ENCODE results near the gene ATXN3.
A peak's percentile ranks its signal among the peaks of the same experiment; 100 is the strongest.
"Not testable (repeated sequence)": the region's sequence is repeated elsewhere in the genome, so short reads cannot be mapped to it uniquely, and the experiment has no call there.

Gene ATXN3

DNA sequence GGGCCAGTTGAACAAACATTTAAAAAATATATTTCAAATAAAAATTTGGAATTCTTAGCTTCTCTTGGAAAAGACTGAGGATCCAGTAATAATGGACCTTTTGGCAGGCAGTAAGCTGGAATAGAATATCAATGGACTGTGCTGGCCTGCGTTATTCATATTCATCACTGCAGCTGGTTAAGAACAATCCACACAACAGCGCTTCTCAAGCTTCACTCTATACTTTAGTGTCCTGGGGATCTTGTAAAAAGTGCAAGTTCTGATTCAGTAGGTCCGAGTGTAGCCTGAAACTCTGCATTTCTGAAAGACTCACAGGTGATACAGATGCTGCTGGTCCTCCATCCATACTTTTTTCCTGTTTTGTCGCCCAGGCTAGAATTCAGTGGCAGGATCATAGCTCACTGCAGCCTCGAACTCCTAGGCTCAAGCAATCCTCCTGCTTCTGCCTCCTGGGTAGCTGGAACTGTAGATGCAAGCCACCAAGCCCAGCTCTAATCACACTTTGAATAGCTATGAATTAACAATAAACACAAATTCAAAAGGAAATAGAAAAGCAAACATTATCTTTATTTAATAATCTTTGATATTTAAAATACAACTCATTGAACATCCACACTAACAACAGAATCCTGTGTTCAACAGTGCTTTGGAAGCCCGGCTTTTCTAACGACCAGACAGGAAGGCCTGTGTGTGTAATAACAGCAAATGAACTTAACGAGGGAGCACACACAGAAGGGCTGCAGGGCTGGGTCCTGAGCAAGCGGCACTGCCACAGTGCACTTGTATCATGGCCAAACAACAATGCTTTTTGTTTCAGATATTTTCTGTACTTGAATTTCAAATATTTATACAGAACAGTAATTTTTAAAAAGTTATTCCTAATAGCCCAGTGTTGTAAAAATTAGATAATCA lies 48.1 kb downstream of the ATXN3 start:
- no peak for DNase-seq (ENCODE audit: low read depth)

DNA sequence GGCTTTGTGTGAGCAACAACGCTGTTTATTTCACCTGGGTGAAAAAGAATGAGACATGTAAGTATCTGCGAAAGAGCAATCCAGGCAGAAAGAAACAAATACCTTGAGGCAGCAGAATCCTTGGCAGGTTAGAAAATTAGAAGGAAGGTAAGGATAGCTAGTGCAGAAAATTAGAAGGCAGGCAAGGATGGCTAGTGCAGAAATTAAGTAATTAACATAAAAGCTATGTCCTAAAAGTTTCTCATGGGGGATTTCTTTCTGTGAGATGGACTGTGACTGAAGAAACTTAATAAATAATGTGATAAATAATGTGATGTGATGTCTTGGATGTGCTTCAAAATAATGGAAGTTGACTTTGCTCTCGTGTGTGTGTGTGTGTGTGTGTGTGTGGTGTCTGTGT lies 56.6 kb downstream of the ATXN3 start:
- no peak for DNase-seq (ENCODE audit: low read depth)
- no peaks in the 10 kb centered on the region for H3K27me3 ChIP-seq (replicated peaks; ENCODE audit: control insufficient read depth, insufficient read depth, low read length)
- peaks cover 9% of the 10 kb centered on the region for H3K36me3 ChIP-seq (ENCODE audit: control insufficient read depth, insufficient read depth, low read length, severe bottlenecking)

More for the DNA sequence above, 48.1 kb downstream of the ATXN3 start:
- peaks cover 4% of the 10 kb centered on the region for H3K36me3 ChIP-seq (ENCODE audit: control insufficient read depth, insufficient read depth, low read length, severe bottlenecking)
- H3K4me3 ChIP-seq (ENCODE audit: low read length): no peak overlapping the region
- H3K9ac ChIP-seq (ENCODE audit: low read length): no peak overlapping the region
- H3K4me1 ChIP-seq (ENCODE audit: control insufficient read depth, insufficient read depth, low read length): no peaks in the 10 kb centered on the region
- no peaks in the 10 kb centered on the region for H3K9me3 ChIP-seq (ENCODE audit: control insufficient read depth, low read length)
- no peaks in the 10 kb centered on the region for H3K27me3 ChIP-seq (replicated peaks; ENCODE audit: control insufficient read depth, insufficient read depth, low read length)

DNA sequence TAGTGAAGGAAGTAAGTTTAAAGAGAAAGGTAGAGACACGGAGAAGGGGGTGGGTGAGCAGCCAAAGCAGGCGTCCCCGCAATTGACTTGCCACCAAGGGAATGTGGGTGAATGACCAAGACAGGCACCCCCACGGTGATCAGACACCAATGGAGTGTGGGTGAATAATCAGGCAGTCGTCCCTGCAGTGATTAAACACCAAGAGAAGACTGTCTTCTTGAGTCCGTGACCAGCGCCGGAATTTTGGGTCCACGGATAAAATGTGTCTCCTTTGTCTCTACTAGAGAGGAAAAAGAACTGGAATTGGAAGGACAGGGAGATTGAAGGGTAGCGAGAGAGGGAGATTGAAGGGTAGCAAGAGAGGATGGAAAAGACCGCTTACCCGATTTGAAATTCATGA lies 57.2 kb downstream of the ATXN3 start:
- not testable (repeated sequence) for H3K36me3 ChIP-seq (ENCODE audit: control insufficient read depth, insufficient read depth, low read length, severe bottlenecking); H3K27me3 ChIP-seq (replicated peaks; ENCODE audit: control insufficient read depth, insufficient read depth, low read length); DNase-seq (ENCODE audit: low read depth); H3K9ac ChIP-seq (ENCODE audit: low read length); H3K4me3 ChIP-seq (ENCODE audit: low read length); H3K4me1 ChIP-seq (ENCODE audit: control insufficient read depth, insufficient read depth, low read length); H3K9me3 ChIP-seq (ENCODE audit: control insufficient read depth, low read length)

More for the DNA sequence above, 56.6 kb downstream of the ATXN3 start:
- Histone ChIP-seq H3K4me3 (ENCODE audit: low read length) (no peak overlapping the region), H3K4me1 (ENCODE audit: control insufficient read depth, insufficient read depth, low read length) (no peaks in the 10 kb centered on the region), H3K9ac (ENCODE audit: low read length) (no peak overlapping the region), H3K9me3 (ENCODE audit: control insufficient read depth, low read length) (peaks cover 3% of the 10 kb centered on the region)

DNA sequence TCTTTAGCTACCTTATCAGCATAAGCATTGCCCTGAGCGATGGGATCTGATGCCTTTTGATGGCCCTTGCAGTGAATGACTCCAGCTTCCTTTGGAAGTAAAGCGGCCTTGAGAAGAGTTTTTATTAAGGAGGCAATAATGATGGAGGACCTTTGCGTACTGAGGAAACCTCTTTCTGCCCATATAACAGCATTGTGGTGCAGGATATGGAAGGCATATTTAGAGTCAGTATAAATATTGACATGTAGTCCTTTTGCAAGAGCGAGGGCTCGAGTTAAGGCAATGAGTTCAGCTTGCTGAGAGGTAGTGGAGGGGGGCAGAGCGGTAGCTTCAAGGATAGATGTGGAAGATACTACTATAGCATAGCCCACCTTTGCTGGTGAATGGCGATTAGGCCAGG lies 60.5 kb downstream of the ATXN3 start:
- H3K9ac ChIP-seq (ENCODE audit: low read length); H3K4me1 ChIP-seq (ENCODE audit: control insufficient read depth, insufficient read depth, low read length); H3K27me3 ChIP-seq (replicated peaks; ENCODE audit: control insufficient read depth, insufficient read depth, low read length); H3K36me3 ChIP-seq (ENCODE audit: control insufficient read depth, insufficient read depth, low read length, severe bottlenecking); H3K4me3 ChIP-seq (ENCODE audit: low read length); H3K9me3 ChIP-seq (ENCODE audit: control insufficient read depth, low read length); DNase-seq (ENCODE audit: low read depth): not testable (repeated sequence)

DNA sequence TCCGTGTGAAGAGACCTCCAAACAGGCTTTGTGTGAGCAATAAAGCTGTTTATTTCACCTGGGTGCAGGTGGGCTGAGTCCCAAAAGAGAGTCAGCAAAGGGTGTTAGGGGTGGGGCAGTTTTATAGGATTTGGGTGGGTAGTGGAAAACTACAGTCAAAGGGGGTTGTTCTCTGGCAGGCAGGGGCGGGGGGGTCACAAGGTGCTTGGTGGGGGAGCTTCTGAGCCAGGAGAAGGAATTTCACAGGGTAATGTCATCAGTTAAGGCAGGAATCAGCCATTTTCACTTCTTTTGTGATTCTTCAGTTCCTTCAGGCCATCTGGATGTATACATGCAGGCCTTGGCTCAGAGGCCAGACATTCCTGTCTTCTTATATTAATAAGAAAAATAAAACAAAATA lies 64.6 kb downstream of the ATXN3 start:
- not testable (repeated sequence) for H3K27me3 ChIP-seq (replicated peaks; ENCODE audit: control insufficient read depth, insufficient read depth, low read length); DNase-seq (ENCODE audit: low read depth); H3K36me3 ChIP-seq (ENCODE audit: control insufficient read depth, insufficient read depth, low read length, severe bottlenecking); H3K9me3 ChIP-seq (ENCODE audit: control insufficient read depth, low read length); H3K9ac ChIP-seq (ENCODE audit: low read length); H3K4me3 ChIP-seq (ENCODE audit: low read length)
- H3K4me1 ChIP-seq (ENCODE audit: control insufficient read depth, insufficient read depth, low read length): peaks cover 22% of the 10 kb centered on the region

DNA sequence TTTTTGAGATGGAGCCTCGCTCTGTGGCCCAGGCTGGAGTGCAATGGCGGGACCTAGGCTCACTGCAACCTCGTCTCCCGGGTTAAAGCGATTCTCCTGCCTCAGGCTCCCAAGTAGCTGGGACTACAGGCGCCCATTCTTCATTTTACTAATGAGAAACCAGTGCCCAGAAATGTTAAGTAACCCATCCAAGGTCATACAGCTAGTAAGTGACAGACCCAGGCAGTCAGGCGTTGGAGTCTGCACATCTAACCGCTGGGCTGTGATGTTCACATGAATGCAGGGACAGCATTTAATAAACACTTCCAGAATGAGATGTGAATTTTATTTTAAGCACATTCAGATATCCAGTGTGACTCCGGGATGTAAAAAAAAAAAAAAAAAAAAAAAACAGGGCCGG lies 65.2 kb downstream of the ATXN3 start:
- Histone ChIP-seq H3K4me3 (ENCODE audit: low read length) (peak overlapping the region; percentile 95), H3K27me3 (replicated peaks; ENCODE audit: control insufficient read depth, insufficient read depth, low read length) (no peaks in the 10 kb centered on the region), H3K9me3 (ENCODE audit: control insufficient read depth, low read length) (no peaks in the 10 kb centered on the region), H3K36me3 (ENCODE audit: control insufficient read depth, insufficient read depth, low read length, severe bottlenecking) (peaks cover 4% of the 10 kb centered on the region), H3K4me1 (ENCODE audit: control insufficient read depth, insufficient read depth, low read length) (peaks cover 27% of the 10 kb centered on the region), H3K9ac (ENCODE audit: low read length) (peak overlapping the region; percentile 98)
- DNase-seq (ENCODE audit: low read depth): no peak

DNA sequence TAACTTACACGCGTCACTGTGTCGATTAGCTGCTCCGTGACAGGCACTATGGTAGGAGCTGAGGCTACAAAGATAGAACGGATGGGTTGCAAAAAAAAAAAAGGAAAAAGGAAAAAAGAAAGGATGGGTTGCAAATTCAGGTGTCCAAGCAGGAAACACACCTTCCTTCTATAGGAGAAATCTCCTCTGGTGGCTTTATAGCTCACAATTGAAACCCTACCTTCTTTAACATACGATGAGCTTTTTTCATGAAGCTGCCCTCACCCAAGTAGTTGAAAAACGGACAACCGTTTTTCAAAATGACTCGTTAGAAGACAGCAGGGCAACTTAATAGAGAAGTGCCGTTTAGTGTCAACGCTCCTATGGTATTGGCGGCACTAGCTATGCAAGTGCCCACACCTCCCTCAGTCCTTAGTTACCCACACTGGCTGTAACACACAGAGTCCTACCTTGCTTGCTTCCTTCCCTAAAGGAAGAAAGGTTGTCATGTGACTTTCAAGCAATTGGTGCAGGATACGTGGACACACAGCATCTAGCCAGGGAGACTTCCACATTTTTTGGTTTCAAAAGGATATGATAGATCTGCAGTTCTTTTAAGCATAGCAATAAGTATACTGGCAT lies 65.8 kb downstream of the ATXN3 start:
- Histone ChIP-seq H3K36me3 (ENCODE audit: control insufficient read depth, insufficient read depth, low read length, severe bottlenecking) (no peaks in the 10 kb centered on the region), H3K4me1 (ENCODE audit: control insufficient read depth, insufficient read depth, low read length) (peaks cover 29% of the 10 kb centered on the region), H3K4me3 (ENCODE audit: low read length) (peak overlapping the region; percentile 95), H3K9me3 (ENCODE audit: control insufficient read depth, low read length) (no peaks in the 10 kb centered on the region), H3K27me3 (replicated peaks; ENCODE audit: control insufficient read depth, insufficient read depth, low read length) (no peaks in the 10 kb centered on the region), H3K9ac (ENCODE audit: low read length) (peak overlapping the region; percentile 98)
- peak; percentile 50 for DNase-seq (ENCODE audit: low read depth)

DNA sequence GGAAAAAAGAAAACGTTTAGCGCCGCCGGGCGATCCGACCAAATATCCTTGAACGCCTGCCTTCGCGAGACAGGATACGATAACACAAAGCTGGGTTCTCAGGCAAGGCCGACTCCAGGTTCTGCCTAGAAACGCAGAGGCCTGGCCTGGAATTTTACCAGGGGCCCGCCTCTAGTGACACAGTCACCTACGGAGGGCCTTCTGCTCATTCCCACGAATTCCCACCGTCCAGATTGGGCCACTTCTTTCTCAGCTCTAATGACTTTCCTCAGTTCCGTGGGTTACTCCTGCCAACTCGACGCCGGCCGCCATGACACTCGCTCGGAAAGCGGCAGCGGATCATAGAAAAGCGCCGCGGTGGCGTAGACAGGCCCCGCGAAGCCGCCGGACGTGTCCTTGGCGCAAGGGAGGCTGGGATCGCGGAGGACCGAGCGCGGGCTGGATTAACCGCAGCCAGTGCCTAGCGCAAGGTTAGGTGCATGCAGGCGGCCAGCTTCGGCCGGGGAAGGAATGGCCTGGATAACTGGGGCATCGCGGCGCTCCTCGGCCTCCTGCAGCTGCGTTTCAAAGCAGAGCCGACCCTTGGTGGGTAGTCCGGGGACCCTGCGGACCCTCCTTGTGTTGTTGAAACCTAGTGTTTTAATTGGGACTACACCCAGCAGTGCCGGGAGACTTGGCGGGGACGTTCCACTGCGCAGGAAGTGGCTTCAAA lies 66.5 kb downstream of the ATXN3 start, which contains the start of gene TRIP11:
TSS of gene TRIP11 (minus strand) at position 341 of the 712 bp plus-strand sequence. CDS start 374 bp downstream, outside the sequence.
- H3K9ac ChIP-seq (ENCODE audit: low read length): peak within 1 kb of the TSS; percentile 98
- H3K36me3 ChIP-seq (ENCODE audit: control insufficient read depth, insufficient read depth, low read length, severe bottlenecking): no peaks in the 10 kb centered on the region
- H3K9me3 ChIP-seq (ENCODE audit: control insufficient read depth, low read length): no peaks in the 10 kb centered on the region
- H3K4me3 ChIP-seq (ENCODE audit: low read length): peak within 1 kb of the TSS; percentile 95
- DNase-seq (ENCODE audit: low read depth): peak; percentile 98
- H3K4me1 ChIP-seq (ENCODE audit: control insufficient read depth, insufficient read depth, low read length): peaks cover 29% of the 10 kb centered on the region
- no peaks in the 10 kb centered on the region for H3K27me3 ChIP-seq (replicated peaks; ENCODE audit: control insufficient read depth, insufficient read depth, low read length)

DNA sequence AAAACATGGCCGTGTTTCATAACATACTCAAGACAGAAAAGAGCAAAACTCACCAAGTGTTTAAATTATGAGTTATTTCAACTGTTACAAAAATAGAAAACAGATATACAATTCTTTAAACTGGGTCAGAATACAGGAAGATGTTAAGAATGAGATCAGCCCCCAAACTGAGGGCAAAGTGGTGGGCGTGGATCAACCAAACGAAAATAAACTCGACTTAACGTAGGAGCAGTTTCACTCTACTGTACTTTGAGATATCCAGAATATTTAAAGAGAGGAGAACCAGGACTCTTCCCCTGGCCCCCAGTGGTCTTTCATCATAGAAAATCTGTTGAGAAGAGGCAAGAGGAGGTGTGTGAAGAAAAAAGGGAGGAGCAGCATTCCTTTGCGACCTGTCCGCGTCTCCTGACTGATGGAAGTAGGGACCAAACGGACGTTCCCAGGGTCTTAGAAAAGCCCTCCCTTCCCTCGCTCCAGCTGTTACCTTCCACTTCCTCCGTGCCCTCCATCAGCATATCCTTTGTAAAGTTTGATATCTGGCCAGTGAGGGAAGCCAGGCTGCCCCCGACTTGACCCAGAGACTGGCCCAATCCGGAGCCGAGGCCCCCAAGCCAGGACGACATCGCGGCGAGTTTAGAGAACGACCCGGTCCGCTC lies 67.2 kb downstream of the ATXN3 start:
- no peak for DNase-seq (ENCODE audit: low read depth)
- Histone ChIP-seq H3K4me1 (ENCODE audit: control insufficient read depth, insufficient read depth, low read length) (peaks cover 29% of the 10 kb centered on the region), H3K36me3 (ENCODE audit: control insufficient read depth, insufficient read depth, low read length, severe bottlenecking) (no peaks in the 10 kb centered on the region), H3K9me3 (ENCODE audit: control insufficient read depth, low read length) (no peaks in the 10 kb centered on the region), H3K4me3 (ENCODE audit: low read length) (peak overlapping the region; percentile 95), H3K9ac (ENCODE audit: low read length) (peak overlapping the region; percentile 98), H3K27me3 (replicated peaks; ENCODE audit: control insufficient read depth, insufficient read depth, low read length) (no peaks in the 10 kb centered on the region)

DNA sequence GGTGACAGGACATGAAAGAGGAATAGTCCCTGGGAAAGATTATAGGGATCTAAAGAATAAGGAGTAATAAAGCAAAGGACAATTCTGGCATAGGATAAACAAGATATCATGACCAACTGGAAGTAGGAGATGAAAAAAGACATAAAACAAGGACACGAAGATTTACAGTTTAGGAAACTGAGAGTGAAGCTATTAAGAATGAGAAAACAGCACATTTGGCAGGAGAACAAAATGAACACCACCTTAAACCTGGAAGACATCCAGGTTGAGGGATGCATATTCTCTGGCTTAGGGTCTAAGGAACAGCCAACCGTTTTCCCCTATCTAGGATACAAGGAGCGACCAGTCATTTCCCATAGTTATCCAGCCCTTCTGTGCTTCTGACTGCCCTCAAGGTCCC lies 68.4 kb downstream of the ATXN3 start:
- Histone ChIP-seq H3K4me1 (ENCODE audit: control insufficient read depth, insufficient read depth, low read length) (peaks cover 29% of the 10 kb centered on the region), H3K27me3 (replicated peaks; ENCODE audit: control insufficient read depth, insufficient read depth, low read length) (no peaks in the 10 kb centered on the region), H3K9me3 (ENCODE audit: control insufficient read depth, low read length) (no peaks in the 10 kb centered on the region), H3K4me3 (ENCODE audit: low read length) (peak overlapping the region; percentile 95), H3K9ac (ENCODE audit: low read length) (peak overlapping the region; percentile 98), H3K36me3 (ENCODE audit: control insufficient read depth, insufficient read depth, low read length, severe bottlenecking) (no peaks in the 10 kb centered on the region)
- peak; percentile 18 for DNase-seq (ENCODE audit: low read depth)

DNA sequence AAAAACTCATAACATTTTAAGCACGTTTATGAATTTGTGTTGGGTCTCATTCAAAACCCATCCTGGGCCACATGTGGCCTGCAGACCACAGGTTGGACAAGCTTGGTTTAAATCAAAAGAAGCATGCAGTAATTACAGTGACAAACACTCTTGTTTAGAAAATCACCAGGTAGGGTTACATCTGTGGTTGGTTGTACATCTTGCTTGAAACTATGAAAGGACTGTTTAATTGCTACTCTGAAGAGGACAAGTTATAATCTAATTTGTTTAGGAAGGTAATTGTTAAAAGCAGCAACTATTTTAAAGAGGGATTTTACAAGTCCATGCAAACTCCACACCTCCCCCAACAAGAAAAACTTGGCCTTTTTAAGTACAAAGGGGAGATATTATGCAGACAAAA lies 70.5 kb downstream of the ATXN3 start:
- no peak for DNase-seq (ENCODE audit: low read depth)
- no peak overlapping the region for H3K4me3 ChIP-seq (ENCODE audit: low read length)
- H3K9ac ChIP-seq (ENCODE audit: low read length): peak overlapping the region; percentile 33
- peaks cover 28% of the 10 kb centered on the region for H3K4me1 ChIP-seq (ENCODE audit: control insufficient read depth, insufficient read depth, low read length)
- H3K9me3 ChIP-seq (ENCODE audit: control insufficient read depth, low read length): no peaks in the 10 kb centered on the region
- no peaks in the 10 kb centered on the region for H3K27me3 ChIP-seq (replicated peaks; ENCODE audit: control insufficient read depth, insufficient read depth, low read length)
- H3K36me3 ChIP-seq (ENCODE audit: control insufficient read depth, insufficient read depth, low read length, severe bottlenecking): peaks cover 13% of the 10 kb centered on the region
